OCI-LY1 (cell line): ENCODE results near the gene SLC25A5.

Experiments used
- CTCF ChIP-seq: fragments of 200-600 bp; sonication (generic), shearing (Covaris generic); IDR thresholded peaks from 2 replicates; pipeline ENCODE4 v1.5.1; 2017; ENCODE audit warnings: mild to moderate bottlenecking, antibody characterized with exemption, low read length, moderate library complexity, mixed read lengths
- EZH2 ChIP-seq: fragments of 200-600 bp; sonication (generic), shearing (Covaris generic); IDR thresholded peaks from 2 replicates; pipeline ENCODE4 v1.8.0; 2017; ENCODE audit warnings: borderline replicate concordance, mixed run types, mild to moderate bottlenecking, antibody characterized with exemption, low read length, moderate library complexity, mixed read lengths

- TF ChIP-seq CTCF (no peak), EZH2 (no peak)
Measured at GRCh38 chrX:119466970-119467369, 1.3 kb upstream of the SLC25A5 start.
